ENCODE results near the gene ZNF678. TPM values are rescaled to one million over a fixed set of nuclear protein-coding genes. Genes with fewer than 3 reads are reported as not detected.
A peak's percentile ranks its signal among the peaks of the same experiment; 100 is the strongest.

Gene ZNF678
- total and polyA plus RNA-seq, 4 donors = 9.5 to 55.2 (median 22.6) TPM

DNA sequence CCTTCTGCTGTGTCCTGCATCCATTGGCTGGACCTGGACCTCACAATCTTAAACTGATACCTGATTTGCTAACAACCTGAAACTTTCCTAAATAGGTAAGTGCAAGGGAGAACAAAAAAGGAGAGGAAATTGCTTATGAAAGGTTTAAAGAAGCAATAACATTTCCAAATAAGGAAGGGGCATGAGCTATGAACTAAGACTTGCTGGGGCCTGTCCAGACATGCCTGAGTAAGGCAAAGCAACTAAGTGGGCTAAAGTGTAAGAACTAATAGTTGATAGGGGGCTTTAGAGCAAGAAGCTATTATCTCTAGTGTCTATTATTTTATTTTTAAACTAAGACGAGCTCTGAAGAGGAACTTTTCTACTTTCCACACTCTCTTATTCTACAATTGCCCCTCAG lies 160.1 kb downstream of the ZNF678 start:
- H3K9me3 ChIP-seq (ENCODE audit: control insufficient read depth, insufficient read depth, low read length) = peaks cover 3% of the 10 kb centered on the region
- DNase-seq (ENCODE audit: low read depth in 4 of 6, low spot score in 6 of 6) = no peak
- peaks cover 9% of the 10 kb centered on the region for H3K4me1 ChIP-seq (ENCODE audit: control insufficient read depth, insufficient read depth, low read length)
- no peaks in the 10 kb centered on the region for H3K27me3 ChIP-seq (ENCODE audit: control insufficient read depth, insufficient read depth, low read length)
- H3K4me3 ChIP-seq (ENCODE audit: low read depth, low read length) = no peak overlapping the region
- H3K27ac ChIP-seq (ENCODE audit: low read depth, low read length) = no peak overlapping the region
- no peaks in the 10 kb centered on the region for H3K36me3 ChIP-seq (ENCODE audit: control insufficient read depth, insufficient read depth, low read length)
- WGBS (ENCODE audit: insufficient coverage) = no CpG with 5 or more reads among the region's 1 CpG

DNA sequence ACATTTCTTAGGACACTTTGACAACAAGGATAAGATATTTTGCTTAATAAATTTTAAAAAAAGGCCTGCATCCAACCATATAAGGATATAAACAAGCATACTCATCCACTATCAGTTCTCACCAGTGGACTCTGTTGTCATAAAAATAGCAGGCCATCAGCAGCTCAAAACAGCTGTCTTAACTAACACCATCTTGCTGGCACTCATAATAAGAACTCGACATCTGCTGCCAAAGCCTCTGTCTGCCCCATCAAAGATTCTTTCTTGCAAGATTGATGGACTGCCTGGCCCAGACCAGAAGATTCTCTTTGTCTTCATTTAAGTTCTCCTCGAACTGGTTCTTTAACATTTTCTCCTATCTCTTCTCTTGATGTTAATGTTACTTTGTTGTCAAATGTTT lies 161.7 kb downstream of the ZNF678 start:
- no peaks in the 10 kb centered on the region for H3K36me3 ChIP-seq (ENCODE audit: control insufficient read depth, insufficient read depth, low read length)
- H3K9me3 ChIP-seq (ENCODE audit: control insufficient read depth, insufficient read depth, low read length) = peaks cover 2% of the 10 kb centered on the region
- H3K4me1 ChIP-seq (ENCODE audit: control insufficient read depth, insufficient read depth, low read length) = peaks cover 24% of the 10 kb centered on the region
- DNase-seq (ENCODE audit: low read depth in 4 of 6, low spot score in 6 of 6) = no peak
- H3K27ac ChIP-seq (ENCODE audit: low read depth, low read length) = no peak overlapping the region
- H3K27me3 ChIP-seq (ENCODE audit: control insufficient read depth, insufficient read depth, low read length) = no peaks in the 10 kb centered on the region
- H3K4me3 ChIP-seq (ENCODE audit: low read depth, low read length) = no peak overlapping the region
- WGBS (ENCODE audit: insufficient coverage) = 44% methylated on average over 1 of the region's 2 CpGs

GRCh38 chr1:227726318-227726717 lies 163.0 kb downstream of the ZNF678 start:
- no peak for DNase-seq (ENCODE audit: low read depth in 4 of 6, low spot score in 6 of 6)
- Histone ChIP-seq H3K4me1 (ENCODE audit: control insufficient read depth, insufficient read depth, low read length) (peaks cover 34% of the 10 kb centered on the region), H3K27ac (ENCODE audit: low read depth, low read length) (no peak overlapping the region), H3K36me3 (ENCODE audit: control insufficient read depth, insufficient read depth, low read length) (peaks cover 9% of the 10 kb centered on the region), H3K27me3 (ENCODE audit: control insufficient read depth, insufficient read depth, low read length) (no peaks in the 10 kb centered on the region), H3K9me3 (ENCODE audit: control insufficient read depth, insufficient read depth, low read length) (no peaks in the 10 kb centered on the region), H3K4me3 (ENCODE audit: low read depth, low read length) (no peak overlapping the region)
- no CpG with 5 or more reads among the region's 3 CpGs for WGBS (ENCODE audit: insufficient coverage)

Small RNA genes lying within 50 kb of the gene (small RNA-seq; reads per million reads assigned to genes)
- gene RNA5SP77 (ENCODE audit: low replicate concordance) = 0.59 reads per million, percentile 63 among the genes with 10 or more reads in this experiment

Other genes starting within 250 kb of the ZNF678 start
- gene CDC42BPA, start 245.1 kb upstream of the ZNF678 start, total RNA-seq = 100 to 1,000 TPM in 1 of 2 donors, 10 to 100 TPM in 1; 58.9 to 129 TPM
- 10 to 100 TPM; 44.5 to 51.1 TPM for gene CDC42BPA, start 245.1 kb upstream of the ZNF678 start, polyA plus RNA-seq (ENCODE audit: insufficient read length in 2 of 2)
- 10 to 100 TPM in 1 of 2 donors, 1 to 10 TPM in 1; 9.7 to 20.4 TPM for gene JMJD4, start 171.7 kb downstream of the ZNF678 start, total RNA-seq
- gene JMJD4, start 171.7 kb downstream of the ZNF678 start, polyA plus RNA-seq (ENCODE audit: insufficient read length in 2 of 2) = 10 to 100 TPM; 16.2 to 16.7 TPM
- 10 to 100 TPM; 53.8 to 66.4 TPM for gene SNAP47, start 171.9 kb downstream of the ZNF678 start, total RNA-seq
- gene SNAP47, start 171.9 kb downstream of the ZNF678 start, polyA plus RNA-seq (ENCODE audit: insufficient read length in 2 of 2) = 10 to 100 TPM; 56.7 to 60.0 TPM